Liver (tissue), 9 donors: ENCODE measurements around the gene SPATS2. TPM values are rescaled to one million over a fixed set of nuclear protein-coding genes. Genes with fewer than 3 reads are reported as not detected.

Experiments
- DNase-seq: peaks from one replicate; pipeline ENCODE4 v3.0.0-alpha.2; 2017; ENCODE audit warnings: low spot score
- H3K27ac ChIP-seq, 2 donors: one replicate each; pipeline ENCODE4 v1.7.0; 2013; ENCODE audit warnings: inconsistent platforms in 2 of 2, low read length in 2 of 2, control low read depth in 1 of 2, low read depth in 1 of 2, mild to moderate bottlenecking in 1 of 2
- H3K27me3 ChIP-seq, 4 donors: one replicate each; pipeline versions ENCODE4 v1.6.1 to v1.7.0; 2013; ENCODE audit warnings: low read length in 3 of 4, inconsistent platforms in 1 of 4, mild to moderate bottlenecking in 1 of 4, moderate library complexity in 1 of 4; ENCODE audit not compliant: control insufficient read depth in 4 of 4, insufficient read depth in 4 of 4
- H3K36me3 ChIP-seq, 4 donors: one replicate each; pipeline versions ENCODE4 v1.6.1 to v1.7.0; 2013; ENCODE audit warnings: low read length in 3 of 4, mild to moderate bottlenecking in 3 of 4, low read depth in 1 of 4, moderate library complexity in 1 of 4; ENCODE audit not compliant: control insufficient read depth in 4 of 4, insufficient read depth in 3 of 4
- H3K4me1 ChIP-seq, 4 donors: one replicate each; pipeline versions ENCODE4 v1.6.1 to v1.7.0; 2013; ENCODE audit warnings: low read length in 3 of 4, mild to moderate bottlenecking in 3 of 4, moderate library complexity in 1 of 4; ENCODE audit not compliant: control insufficient read depth in 4 of 4, insufficient read depth in 4 of 4
- H3K4me3 ChIP-seq, 3 donors: one replicate each; pipeline versions ENCODE4 v1.6.1 to v1.7.0; 2013; ENCODE audit warnings: low read length in 3 of 3, control low read depth in 1 of 3, low read depth in 1 of 3, mild to moderate bottlenecking in 1 of 3
- H3K9ac ChIP-seq, 2 donors: one replicate each; pipeline ENCODE4 v1.7.0; 2013; ENCODE audit warnings: low read length in 2 of 2, mild to moderate bottlenecking in 2 of 2, moderate library complexity in 2 of 2, control low read depth in 1 of 2, low read depth in 1 of 2
- H3K9me3 ChIP-seq, 4 donors: one replicate each; pipeline versions ENCODE4 v1.6.1 to v1.7.0; 2013; ENCODE audit warnings: low read length in 3 of 4; ENCODE audit not compliant: control insufficient read depth in 4 of 4
- EGR1 ChIP-seq, 2 donors: IDR thresholded peaks; 2 replicates each; pipeline ENCODE4 v1.6.1; 2016 to 2018; ENCODE audit warnings: antibody characterized with exemption in 2 of 2, low read depth in 2 of 2
- FOXA1 ChIP-seq: IDR thresholded peaks from 2 replicates; pipeline ENCODE4 v1.6.1; 2016; ENCODE audit warnings: antibody characterized with exemption
- FOXA2 ChIP-seq: IDR thresholded peaks from 2 replicates; pipeline ENCODE4 v1.6.1; 2016; ENCODE audit warnings: antibody characterized with exemption
- GABPA ChIP-seq, 2 donors: IDR thresholded peaks in 1 of 2; conservative IDR thresholded peaks in 1 of 2; 2 replicates each; pipeline ENCODE4 v1.6.1; 2016; ENCODE audit warnings: antibody characterized with exemption in 2 of 2, mild to moderate bottlenecking in 1 of 2, moderate library complexity in 1 of 2
- HNF4A ChIP-seq, 2 donors: conservative IDR thresholded peaks; 2 replicates each; pipeline ENCODE4 v1.6.1; 2016; ENCODE audit warnings: antibody characterized with exemption in 2 of 2, mild to moderate bottlenecking in 2 of 2
- HNF4G ChIP-seq: IDR thresholded peaks from 2 replicates; pipeline ENCODE4 v1.6.1; 2016; ENCODE audit warnings: antibody characterized with exemption
- JUND ChIP-seq, 2 donors: IDR thresholded peaks; 2 replicates each; pipeline ENCODE4 v1.6.1; 2016; ENCODE audit warnings: antibody characterized with exemption in 2 of 2
- NR2F2 ChIP-seq: IDR thresholded peaks from 2 replicates; pipeline ENCODE4 v1.6.1; 2016; ENCODE audit warnings: antibody characterized with exemption
- RAD21 ChIP-seq, 2 donors: IDR thresholded peaks; 2 replicates each; pipeline ENCODE4 v1.6.1; 2016; ENCODE audit warnings: antibody characterized with exemption in 2 of 2, mild to moderate bottlenecking in 2 of 2
- RXRA ChIP-seq, 2 donors: IDR thresholded peaks; 2 replicates each; pipeline ENCODE4 v1.6.1; 2017 to 2018; ENCODE audit warnings: antibody characterized with exemption in 2 of 2, mild to moderate bottlenecking in 1 of 2
- SP1 ChIP-seq: IDR thresholded peaks from 2 replicates; pipeline ENCODE4 v1.6.1; 2018; ENCODE audit warnings: antibody characterized with exemption, mild to moderate bottlenecking
- TAF1 ChIP-seq: conservative IDR thresholded peaks from 2 replicates; pipeline ENCODE4 v1.6.1; 2016; ENCODE audit warnings: antibody characterized with exemption, mild to moderate bottlenecking
- YY1 ChIP-seq: IDR thresholded peaks from 2 replicates; pipeline ENCODE4 v1.6.1; 2016; ENCODE audit warnings: antibody characterized with exemption, mild to moderate bottlenecking
- ZBTB33 ChIP-seq: IDR thresholded peaks from 2 replicates; pipeline ENCODE4 v1.6.1; 2016; ENCODE audit warnings: antibody characterized with exemption
- WGBS: extraction: QIAGEN DNeasy Blood & Tissue Kit; methylation state at CpG from one replicate; pipeline ENCODE4 v1.1.7; 2013; 5-methylcytosine and 5-hydroxymethylcytosine counted together
- polyA plus RNA-seq, 2 donors: library from polyadenylated mRNA; stranded (reverse) in 1 of 2; unstranded in 1 of 2; fragments of 200-250 nt in 1 of 2; fragments of >200 nt in 1 of 2; fragmentation: Nextera tagmentation in 1 of 2; extraction: Ambion mirVana in 1 of 2; gene quantifications; one replicate each; pipeline versions ENCODE4 v1.2.1 to v1.2.3, GENCODE V29; 2013 to 2015
- total RNA-seq, 2 donors: library from RNA; depleted of rRNA; stranded (reverse); fragments of >200 nt; gene quantifications; one replicate each; pipeline ENCODE4 v1.2.3, GENCODE V29; 2014
- TF ChIP-seq, protein P1 (sequence below): fragments of 150-350 bp; IDR thresholded peaks from 2 replicates; pipeline ENCODE4 v1.5.1; 2017; ENCODE audit warnings: improper control_type of control experiment, low read depth, low read length; ENCODE audit not compliant: missing input control
- TF ChIP-seq, protein P2 (sequence below): IDR thresholded peaks from 2 replicates; pipeline ENCODE4 v1.6.1; 2016; ENCODE audit warnings: antibody characterized with exemption
- TF ChIP-seq, protein P3 (sequence below): IDR thresholded peaks from 2 replicates; pipeline ENCODE4 v1.6.1; 2016; ENCODE audit warnings: antibody characterized with exemption
- donor health status: healthy.
- donor health status: healthy.
- donor health status: healthy.
- donor health status: healthy.
- donor health status: healthy.

SPATS2 gene
- total and polyA plus RNA-seq, 4 donors = 2.4 to 5.2 (median 4.5) TPM

- H3K9ac ChIP-seq = no peak overlapping the region
- peaks cover 8 to 16% (median 15%) of the 10 kb centered on the region in 4 donors for H3K4me1 ChIP-seq
- no peak overlapping the region for H3K27ac ChIP-seq
- DNase-seq = no peak
- WGBS = 94% methylated on average over 2 of the region's 2 CpGs
- TF ChIP-seq HNF4G (no peak), FOXA1 (no peak), FOXA2 (no peak), YY1 (no peak), JUND (IDR thresholded peaks at IDR 0.05) (no peak), ZBTB33 (no peak), TAF1 (no peak), GABPA (IDR thresholded peaks at IDR 0.05 in 1 of 2, conservative IDR thresholded peaks at IDR 0.05 in 1 of 2) (no peak), EGR1 (IDR thresholded peaks at IDR 0.05; ENCODE audit: low read depth in 2 of 2) (no peak), HNF4A (conservative IDR thresholded peaks at IDR 0.05) (no peak)
- TF ChIP-seq, protein P1, sequence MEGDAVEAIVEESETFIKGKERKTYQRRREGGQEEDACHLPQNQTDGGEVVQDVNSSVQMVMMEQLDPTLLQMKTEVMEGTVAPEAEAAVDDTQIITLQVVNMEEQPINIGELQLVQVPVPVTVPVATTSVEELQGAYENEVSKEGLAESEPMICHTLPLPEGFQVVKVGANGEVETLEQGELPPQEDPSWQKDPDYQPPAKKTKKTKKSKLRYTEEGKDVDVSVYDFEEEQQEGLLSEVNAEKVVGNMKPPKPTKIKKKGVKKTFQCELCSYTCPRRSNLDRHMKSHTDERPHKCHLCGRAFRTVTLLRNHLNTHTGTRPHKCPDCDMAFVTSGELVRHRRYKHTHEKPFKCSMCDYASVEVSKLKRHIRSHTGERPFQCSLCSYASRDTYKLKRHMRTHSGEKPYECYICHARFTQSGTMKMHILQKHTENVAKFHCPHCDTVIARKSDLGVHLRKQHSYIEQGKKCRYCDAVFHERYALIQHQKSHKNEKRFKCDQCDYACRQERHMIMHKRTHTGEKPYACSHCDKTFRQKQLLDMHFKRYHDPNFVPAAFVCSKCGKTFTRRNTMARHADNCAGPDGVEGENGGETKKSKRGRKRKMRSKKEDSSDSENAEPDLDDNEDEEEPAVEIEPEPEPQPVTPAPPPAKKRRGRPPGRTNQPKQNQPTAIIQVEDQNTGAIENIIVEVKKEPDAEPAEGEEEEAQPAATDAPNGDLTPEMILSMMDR = no peak
- TF ChIP-seq, protein P2, sequence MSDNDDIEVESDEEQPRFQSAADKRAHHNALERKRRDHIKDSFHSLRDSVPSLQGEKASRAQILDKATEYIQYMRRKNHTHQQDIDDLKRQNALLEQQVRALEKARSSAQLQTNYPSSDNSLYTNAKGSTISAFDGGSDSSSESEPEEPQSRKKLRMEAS = no peak
- TF ChIP-seq, protein P3, sequence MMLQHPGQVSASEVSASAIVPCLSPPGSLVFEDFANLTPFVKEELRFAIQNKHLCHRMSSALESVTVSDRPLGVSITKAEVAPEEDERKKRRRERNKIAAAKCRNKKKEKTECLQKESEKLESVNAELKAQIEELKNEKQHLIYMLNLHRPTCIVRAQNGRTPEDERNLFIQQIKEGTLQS = no peak
- peaks cover 1 to 6% (median 3%) of the 10 kb centered on the region in 4 donors for H3K36me3 ChIP-seq
- no peaks in the 10 kb centered on the region for H3K27me3 ChIP-seq
- H3K9me3 ChIP-seq = no peaks in the 10 kb centered on the region
- H3K4me3 ChIP-seq = no peak overlapping the region
Observed at GRCh38 chr12:49352351-49352750, 14.9 kb upstream of the SPATS2 start.

GRCh38 chr12:49355913-49356312 lies 11.3 kb upstream of the SPATS2 start:
- Histone ChIP-seq H3K4me1 (peaks cover 0 to 7% (median under 1%) of the 10 kb centered on the region in 4 donors), H3K9ac (no peak overlapping the region), H3K27me3 (no peaks in the 10 kb centered on the region), H3K4me3 (no peak overlapping the region), H3K36me3 (peaks cover 1 to 6% (median 3%) of the 10 kb centered on the region in 4 donors), H3K27ac (no peak overlapping the region), H3K9me3 (no peaks in the 10 kb centered on the region)
- no peak for DNase-seq
- 96% methylated on average over 10 of the region's 10 CpGs for WGBS
- TF ChIP-seq, protein P3 = no peak
- TF ChIP-seq RAD21 (IDR thresholded peaks at IDR 0.05) (no peak), HNF4G (no peak), EGR1 (IDR thresholded peaks at IDR 0.05; ENCODE audit: low read depth in 2 of 2) (no peak), NR2F2 (no peak), SP1 (no peak), FOXA2 (no peak), GABPA (IDR thresholded peaks at IDR 0.05 in 1 of 2, conservative IDR thresholded peaks at IDR 0.05 in 1 of 2) (no peak), TAF1 (no peak), JUND (IDR thresholded peaks at IDR 0.05) (no peak), RXRA (IDR thresholded peaks at IDR 0.05) (no peak)
- TF ChIP-seq, protein P2 = no peak
